ENCODE data around the gene ADGRL1.
"Not testable (repeated sequence)": the region's sequence is repeated elsewhere in the genome, so short reads cannot be mapped to it uniquely, and the experiment has no call there.

ADGRL1 gene

DNA sequence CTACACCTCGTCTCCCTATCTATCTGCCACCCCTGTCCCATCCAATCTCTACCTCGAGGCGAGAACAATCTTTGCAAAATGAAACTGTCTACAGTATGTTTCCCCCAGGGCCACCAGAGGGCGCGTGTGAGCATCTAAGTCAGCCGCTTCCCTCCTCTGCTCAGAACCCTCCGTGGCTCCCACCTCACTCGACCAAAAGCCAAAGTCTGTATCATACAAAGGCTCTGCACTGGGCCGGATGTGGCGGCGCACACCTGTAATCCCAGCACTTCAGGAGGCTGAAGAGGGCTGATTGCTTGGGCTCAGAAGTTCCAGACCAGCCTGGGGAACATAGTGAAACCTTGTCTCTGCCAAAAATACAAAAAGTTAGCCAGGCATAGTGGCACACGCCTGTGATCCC is 9.9 kb downstream of the ADGRL1 start:
- not testable (repeated sequence) for DNase-seq (ENCODE audit: low read depth, low spot score); H3K27ac ChIP-seq

- not testable (repeated sequence) for H3K27ac ChIP-seq; DNase-seq (ENCODE audit: low read depth, low spot score)
These were observed 10.8 kb downstream of the ADGRL1 start for GRCh38 chr19:14195216-14195615.

- DNase-seq (ENCODE audit: low read depth, low spot score): no peak
- H3K27ac ChIP-seq: no peak overlapping the region
These were observed 16.6 kb downstream of the ADGRL1 start for GRCh38 chr19:14189415-14189814.

DNA sequence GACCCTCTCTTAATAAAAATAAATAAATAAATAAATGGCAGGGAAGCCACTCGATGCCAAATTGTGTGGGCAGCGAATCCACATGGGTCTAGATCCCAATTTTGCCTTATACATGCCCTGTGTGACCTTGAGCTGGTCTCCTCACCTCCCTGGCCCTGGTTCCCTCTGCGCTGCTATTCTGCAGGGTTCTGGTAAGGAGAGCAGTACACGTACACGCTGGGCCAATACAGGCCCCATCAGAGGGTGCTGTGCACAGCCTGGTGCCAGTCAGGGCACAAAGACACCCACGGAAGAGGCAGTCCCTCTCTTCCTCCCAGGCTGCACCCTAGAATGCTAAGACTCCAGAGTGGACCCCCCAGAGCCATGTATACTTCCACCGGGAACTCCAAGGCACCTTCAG is 17.9 kb downstream of the ADGRL1 start:
- not testable (repeated sequence) for DNase-seq (ENCODE audit: low read depth, low spot score); H3K27ac ChIP-seq

- no peak for DNase-seq (ENCODE audit: low read depth, low spot score)
- no peak overlapping the region for H3K27ac ChIP-seq
These were observed 18.4 kb downstream of the ADGRL1 start for GRCh38 chr19:14187561-14187960.

GRCh38 chr19:14186684-14187083 is 19.3 kb downstream of the ADGRL1 start:
- not testable (repeated sequence) for DNase-seq (ENCODE audit: low read depth, low spot score); H3K27ac ChIP-seq

DNA sequence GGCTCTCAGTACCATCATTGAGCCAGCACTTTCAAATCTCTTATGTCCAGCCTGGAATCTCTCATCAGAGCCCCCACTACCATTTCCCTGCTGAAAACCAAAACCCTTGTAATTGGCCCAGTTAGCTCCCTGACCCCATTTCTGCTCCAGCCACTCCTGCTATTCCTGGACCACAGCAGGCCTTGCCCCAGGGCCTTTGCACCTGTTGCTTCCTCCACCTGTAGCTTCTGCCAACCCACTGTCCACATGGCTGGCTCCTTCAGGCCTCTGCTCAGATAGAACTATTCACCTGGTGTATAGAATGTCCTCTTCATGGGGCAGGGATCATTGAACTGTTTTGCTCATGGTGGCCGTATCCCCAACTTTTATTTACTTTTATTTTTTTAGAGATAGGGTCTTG is 20.3 kb downstream of the ADGRL1 start:
- H3K27ac ChIP-seq; DNase-seq (ENCODE audit: low read depth, low spot score): not testable (repeated sequence)

- H3K27ac ChIP-seq: no peak overlapping the region
- no peak for DNase-seq (ENCODE audit: low read depth, low spot score)
These were observed 20.8 kb downstream of the ADGRL1 start for GRCh38 chr19:14185158-14185557.

DNA sequence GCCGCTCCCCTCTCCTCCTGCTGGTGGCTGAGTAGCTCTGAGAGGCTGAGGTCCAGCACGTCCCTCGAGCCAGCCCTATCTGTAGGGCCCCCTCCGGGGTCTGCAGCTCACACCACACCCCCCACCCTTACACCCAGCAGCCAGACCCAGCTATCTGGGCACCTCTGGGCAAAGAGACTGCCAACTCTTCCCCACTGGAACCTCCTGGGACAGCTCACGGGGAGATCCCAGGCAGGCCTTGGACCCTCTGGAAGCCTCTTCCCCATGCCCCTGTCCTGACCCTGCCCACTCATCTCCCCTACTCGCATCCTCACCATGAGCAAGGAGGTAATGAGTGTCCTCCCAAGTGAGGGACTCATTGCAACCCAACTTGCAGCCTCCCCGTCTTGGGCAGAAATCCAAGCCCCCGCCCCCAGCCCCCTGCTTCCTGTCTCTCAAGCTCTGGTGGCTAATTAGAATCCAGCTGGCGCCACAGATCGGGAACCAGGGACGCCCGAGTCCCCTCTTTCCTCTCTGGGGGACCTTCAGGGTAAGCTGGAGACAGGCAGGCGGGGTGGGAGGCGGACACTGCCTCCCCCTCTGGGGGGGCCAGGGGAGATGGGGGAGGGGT is 22.1 kb downstream of the ADGRL1 start:
- no peak for DNase-seq (ENCODE audit: low read depth, low spot score)
- H3K27ac ChIP-seq: no peak overlapping the region

GRCh38 chr19:14182476-14182875 is 23.5 kb downstream of the ADGRL1 start:
- no peak overlapping the region for H3K27ac ChIP-seq
- DNase-seq (ENCODE audit: low read depth, low spot score): no peak

DNA sequence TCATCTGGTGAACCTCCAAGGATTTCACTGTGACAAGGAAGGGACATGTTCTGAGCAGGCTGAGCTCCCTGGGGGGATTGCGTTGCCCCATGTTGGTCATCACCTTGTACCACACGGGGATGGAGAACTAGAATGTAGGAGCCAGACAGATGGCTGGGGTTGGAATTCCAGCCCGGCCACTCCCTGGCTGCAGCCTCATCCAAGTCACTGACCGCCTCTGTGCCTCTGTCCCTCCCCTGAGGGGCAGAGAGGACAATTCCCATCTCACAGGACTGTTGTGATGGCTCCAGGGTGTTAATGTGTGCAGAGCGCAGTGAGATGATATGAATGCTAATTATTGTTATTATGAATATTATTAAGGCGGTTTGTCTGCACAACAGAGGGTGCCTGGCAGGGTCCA is 24.1 kb downstream of the ADGRL1 start:
- DNase-seq (ENCODE audit: low read depth, low spot score): no peak
- no peak overlapping the region for H3K27ac ChIP-seq

DNA sequence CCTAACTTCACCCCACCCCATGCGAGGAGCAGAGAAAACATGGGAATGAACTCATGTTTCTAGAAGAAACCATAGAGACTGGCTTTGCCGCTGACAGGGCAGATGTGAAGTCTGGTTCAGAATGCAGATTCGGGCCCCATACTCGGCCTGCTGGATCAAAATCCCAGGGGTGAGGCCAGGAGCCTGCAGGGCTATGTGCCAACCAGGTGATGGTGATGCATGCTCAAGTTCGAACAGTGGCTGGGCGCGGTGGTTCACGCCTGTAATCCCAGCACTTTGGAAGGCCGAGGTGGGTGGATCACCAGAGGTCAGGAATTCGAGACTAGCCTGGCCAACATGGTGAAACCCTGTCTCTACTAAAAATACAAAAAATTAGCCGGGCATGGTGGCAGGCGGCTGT is 24.8 kb downstream of the ADGRL1 start:
- DNase-seq (ENCODE audit: low read depth, low spot score); H3K27ac ChIP-seq: not testable (repeated sequence)

DNA sequence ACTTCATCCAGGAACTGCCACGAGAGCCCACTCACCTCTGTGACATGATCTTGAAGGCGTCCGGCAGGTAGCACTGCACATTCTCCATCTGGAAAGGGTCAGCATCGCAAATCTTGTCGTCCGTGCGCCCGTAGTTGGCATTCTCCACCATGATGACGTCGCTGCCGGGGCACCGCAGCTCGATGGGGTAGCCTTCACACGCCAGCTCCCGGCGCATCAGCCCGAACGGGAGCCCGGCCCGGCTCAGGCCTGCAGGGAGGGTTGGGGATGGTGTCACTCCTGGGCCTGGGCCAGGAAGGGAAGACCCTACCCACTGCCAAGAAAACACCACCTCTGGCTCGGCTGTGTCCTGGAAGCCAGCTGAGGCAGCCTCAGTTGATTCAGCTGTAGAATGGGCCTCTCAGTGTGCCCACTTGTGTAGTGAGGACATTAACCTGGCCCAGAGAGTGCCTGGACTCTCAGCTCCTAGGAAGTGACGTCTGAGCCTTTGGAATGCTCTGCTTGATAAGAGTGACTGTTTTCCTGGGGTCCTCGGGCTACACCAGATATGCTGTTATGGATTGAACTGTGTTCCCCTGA is 28.4 kb downstream of the ADGRL1 start:
- no peak for DNase-seq (ENCODE audit: low read depth, low spot score)
- H3K27ac ChIP-seq: no peak overlapping the region

GRCh38 chr19:14175351-14175792 is 30.6 kb downstream of the ADGRL1 start:
- H3K27ac ChIP-seq: no peak overlapping the region
- DNase-seq (ENCODE audit: low read depth, low spot score): no peak

GRCh38 chr19:14174883-14175282 is 31.1 kb downstream of the ADGRL1 start:
- DNase-seq (ENCODE audit: low read depth, low spot score): no peak
- H3K27ac ChIP-seq: no peak overlapping the region

- no peak overlapping the region for H3K27ac ChIP-seq
- DNase-seq (ENCODE audit: low read depth, low spot score): no peak
These were observed 37.0 kb downstream of the ADGRL1 start for GRCh38 chr19:14168993-14169392.

DNA sequence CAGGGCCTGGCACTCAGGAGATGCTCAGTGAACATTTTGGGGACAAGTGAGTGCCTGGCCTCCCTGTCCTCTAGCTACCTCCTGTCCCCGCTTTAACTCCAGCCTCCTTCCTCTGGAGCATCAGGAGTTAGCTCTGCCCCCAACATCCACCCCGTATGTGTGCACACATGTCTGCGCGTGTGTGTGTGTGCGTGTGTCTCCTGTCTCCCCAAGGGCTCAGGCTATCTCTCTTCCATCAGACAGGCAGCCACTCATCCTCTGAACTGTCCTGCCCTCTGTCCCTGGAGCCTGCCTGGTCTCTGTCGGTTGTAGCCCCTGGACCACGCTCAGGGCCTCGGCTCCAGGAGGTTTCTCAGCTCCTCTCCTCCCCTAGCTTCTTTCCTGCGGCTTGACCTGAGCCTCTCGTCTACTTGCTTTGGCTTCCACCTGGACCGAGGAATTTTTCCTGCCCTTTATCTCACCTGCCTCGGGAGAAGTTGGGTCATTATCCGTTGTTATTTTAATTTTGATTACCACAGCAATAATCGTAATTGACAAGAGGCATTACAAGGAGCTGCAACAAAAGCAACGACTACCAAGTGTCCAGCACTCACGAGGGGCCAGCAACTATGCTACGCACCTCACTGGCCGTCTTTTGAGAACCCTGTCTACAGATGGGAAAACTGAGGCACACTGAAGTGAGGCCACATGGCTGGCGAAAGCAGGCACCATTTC is 37.6 kb downstream of the ADGRL1 start:
- no peak overlapping the region for H3K27ac ChIP-seq
- DNase-seq (ENCODE audit: low read depth, low spot score): no peak

GRCh38 chr19:14167576-14168138 is 38.3 kb downstream of the ADGRL1 start:
- no peak for DNase-seq (ENCODE audit: low read depth, low spot score)

GRCh38 chr19:14166999-14167575 is 38.9 kb downstream of the ADGRL1 start:
- no peak for DNase-seq (ENCODE audit: low read depth, low spot score)
- no peak overlapping the region for H3K27ac ChIP-seq

More at GRCh38 chr19:14167576-14168138, 38.3 kb downstream of the ADGRL1 start:
- no peak overlapping the region for H3K27ac ChIP-seq

DNA sequence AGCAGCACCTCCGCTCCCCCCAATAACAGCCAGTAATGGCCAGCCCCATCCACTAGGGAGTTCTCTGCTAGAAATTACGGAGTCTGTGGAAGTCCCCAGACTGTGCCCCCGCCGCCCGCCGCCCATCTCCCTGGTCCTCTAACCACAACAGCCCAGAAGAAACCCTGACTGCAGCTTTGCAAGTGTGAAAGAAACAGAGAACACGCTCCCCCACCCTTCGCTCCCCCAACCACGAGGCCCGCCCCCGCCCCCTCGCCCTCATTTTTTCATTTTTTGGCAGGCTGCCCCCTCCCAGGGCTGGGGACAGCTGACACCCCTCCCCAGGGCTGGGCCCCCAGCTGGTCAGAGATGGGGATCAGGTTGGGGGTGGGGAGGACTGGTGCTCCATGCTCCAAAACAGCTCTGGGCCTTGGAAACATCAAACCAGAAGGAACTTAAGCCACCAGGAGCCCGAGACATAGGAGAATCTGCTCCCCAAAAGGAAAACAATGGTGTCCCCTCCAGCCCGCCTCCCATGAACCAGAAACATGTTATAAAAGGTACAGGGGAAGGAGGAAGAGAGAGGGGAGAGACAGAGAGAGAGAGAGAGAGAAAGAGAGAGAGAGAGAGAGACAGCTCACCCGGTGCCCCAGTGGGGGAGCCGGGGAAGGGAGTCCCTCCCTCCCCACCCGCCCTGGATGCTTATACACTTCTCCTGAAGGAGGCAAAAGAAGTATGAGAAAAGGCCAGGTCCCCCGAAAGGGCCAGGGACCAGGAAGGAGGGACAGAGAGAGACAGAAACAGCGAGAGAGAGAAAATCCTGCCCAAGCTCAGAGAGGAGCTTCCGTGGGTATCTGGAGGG is 39.8 kb downstream of the ADGRL1 start:
- no peak for DNase-seq (ENCODE audit: low read depth, low spot score)
- H3K27ac ChIP-seq: no peak overlapping the region
